ENCODE results near the gene GNB1L. TPM values are rescaled to one million over a fixed set of nuclear protein-coding genes. Genes with fewer than 3 reads are reported as not detected.

Gene GNB1L
- 5.5 and 8.6 TPM in 2 replicates for total RNA-seq

DNA sequence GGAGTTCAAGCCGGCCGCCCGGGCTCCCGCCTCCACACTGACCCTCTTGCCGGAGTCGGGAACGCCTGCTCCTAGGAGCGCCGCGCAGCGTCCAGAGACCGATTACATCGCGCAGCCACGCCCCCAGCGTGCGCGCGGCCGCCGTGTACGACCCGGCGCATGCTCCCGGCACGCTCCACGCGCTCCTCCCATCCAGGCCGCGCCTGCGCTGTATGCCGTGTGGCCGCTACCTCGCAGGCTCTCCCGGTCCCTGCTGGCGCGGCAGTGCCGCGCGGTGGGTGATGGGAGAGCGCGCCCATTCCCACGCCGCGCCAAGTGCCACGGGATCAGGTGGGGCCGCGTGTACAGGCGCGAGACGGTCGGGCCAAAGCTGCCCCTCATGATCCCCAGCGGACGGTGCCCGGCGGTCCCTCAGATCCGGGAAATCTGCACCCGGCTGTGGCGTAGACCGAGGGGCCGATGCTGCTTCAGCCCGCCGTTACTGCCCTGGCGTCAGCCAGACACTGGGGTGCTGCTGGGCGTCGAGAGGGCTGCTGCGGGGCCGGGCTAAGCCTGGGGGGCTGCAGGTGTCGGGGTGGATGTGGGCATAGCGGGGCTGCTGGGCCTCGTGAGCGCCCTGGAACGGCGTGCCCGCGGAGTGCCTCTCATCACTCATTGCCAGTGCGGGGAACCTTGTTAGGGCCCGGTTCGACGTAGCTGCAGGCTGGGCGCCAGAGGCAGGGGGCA, at the start of gene GNB1L, which contains the start of gene RTL10:
TSS of gene GNB1L (minus strand) at position 97 of the 726 bp plus-strand sequence. CDS start 33,519 bp downstream, outside the sequence.
TSS of gene RTL10 (minus strand) at position 97 of the 726 bp plus-strand sequence. CDS start 2,613 bp downstream, outside the sequence.

GRCh38 chr22:19760058-19760950, 94.4 kb downstream of the GNB1L start, which contains the start of gene TBX1:
Gene TBX1, plus strand, starts transcription at chr22:19760778. Its CDS starts 66 bp downstream, at chr22:19760844.

Other genes with a start within 250 kb of the GNB1L start
- gene SEPTIN5, start 140.4 kb downstream of the GNB1L start, total RNA-seq = 11.6 and 13.1 TPM in 2 replicates
- 0.43 and 1.3 TPM in 2 replicates for gene GP1BB, start 131.3 kb downstream of the GNB1L start, total RNA-seq
- gene TBX1, start 94.1 kb downstream of the GNB1L start, total RNA-seq = 1.9 and 17.7 TPM in 2 replicates
- 21.8 and 31.1 TPM in 2 replicates for gene RTL10, start within 50 bp of the GNB1L start, total RNA-seq
- gene COMT, start 86.9 kb upstream of the GNB1L start, total RNA-seq = 122 and 155 TPM in 2 replicates
- 44.1 and 67.6 TPM in 2 replicates for gene TXNRD2, start 86.9 kb upstream of the GNB1L start, total RNA-seq
- 40.2 and 44.3 TPM in 2 replicates for gene ARVCF, start 161.9 kb upstream of the GNB1L start, total RNA-seq
- gene TANGO2, start 166.2 kb upstream of the GNB1L start, total RNA-seq = 32.3 and 35.0 TPM in 2 replicates
- 36.3 and 44.8 TPM in 2 replicates for gene DGCR8, start 225.4 kb upstream of the GNB1L start, total RNA-seq